GM18870 (cell line): ENCODE results near the gene MYBPC2.

Experiments
- ATAC-seq: cut with Tn5 transposase; IDR thresholded peaks from one replicate; pipeline ENCODE4 v1.9.1; 2021; ENCODE audit warnings: moderate library complexity; ENCODE audit not compliant: unreplicated experiment

The MYBPC2 gene

GRCh38 chr19:50496189-50497021, 63.7 kb downstream of the MYBPC2 start:
- no peak for ATAC-seq

- no peak for ATAC-seq
These were observed 64.3 kb downstream of the MYBPC2 start for GRCh38 chr19:50497022-50497405.

GRCh38 chr19:50498219-50499056, 65.7 kb downstream of the MYBPC2 start:
- no peak for ATAC-seq

DNA sequence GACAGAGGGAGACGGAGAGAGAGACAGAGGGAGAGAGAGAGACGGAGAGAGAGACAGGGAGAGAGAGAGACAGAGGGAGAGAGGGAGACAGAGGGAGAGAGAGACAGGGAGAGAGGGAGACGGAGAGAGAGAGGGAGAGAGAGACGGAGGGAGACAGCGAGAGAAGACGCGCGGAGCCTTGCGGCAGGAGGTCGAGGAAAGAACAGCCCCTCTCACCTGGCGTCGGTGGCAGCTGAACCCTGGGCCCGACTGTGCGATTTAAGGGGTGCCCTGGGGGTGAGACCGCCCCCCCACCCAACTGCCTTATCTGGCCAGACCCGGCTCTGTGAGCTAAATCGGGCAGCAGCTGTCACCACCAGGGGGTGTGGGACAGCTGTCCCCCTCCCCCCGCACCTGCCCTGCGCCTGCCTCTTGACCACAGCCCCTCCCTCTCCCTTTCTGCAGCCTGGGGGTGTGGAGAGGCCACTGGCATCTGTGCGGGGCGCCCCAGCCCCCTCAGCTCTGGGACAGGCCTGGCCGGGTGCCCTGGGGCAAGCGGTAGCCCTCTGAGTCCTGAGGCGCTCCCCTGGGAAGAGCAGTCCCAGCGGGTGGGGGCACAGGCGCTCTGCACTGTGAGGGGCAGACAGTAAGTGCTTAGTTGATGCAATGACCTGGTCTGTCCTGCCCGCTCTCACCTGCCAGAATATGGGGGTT, 67.5 kb downstream of the MYBPC2 start:
- ATAC-seq = no peak

DNA sequence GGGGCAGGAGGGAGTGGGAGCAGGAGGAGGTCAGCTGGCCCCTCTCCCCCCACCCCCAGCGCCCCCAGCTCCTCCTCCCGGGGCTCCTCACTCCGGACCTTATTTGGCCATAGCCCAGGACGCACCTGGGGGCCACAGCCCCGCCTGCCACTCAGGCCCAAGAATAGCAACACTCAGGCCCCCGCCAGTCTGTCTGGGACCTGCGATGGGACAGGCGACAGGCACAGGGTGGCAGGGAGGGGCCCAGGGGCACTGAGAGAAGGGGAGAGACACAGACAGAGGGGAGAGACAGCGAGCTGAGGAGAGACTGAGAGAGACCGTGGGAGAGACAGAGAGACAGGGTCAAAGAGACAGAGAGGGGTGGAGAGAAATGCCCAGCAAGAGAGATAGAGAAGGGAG, 68.1 kb downstream of the MYBPC2 start:
- ATAC-seq = no peak

GRCh38 chr19:50501186-50501567, 68.5 kb downstream of the MYBPC2 start:
- no peak for ATAC-seq

- no peak for ATAC-seq
These were observed 69.1 kb downstream of the MYBPC2 start for GRCh38 chr19:50501568-50502475.

GRCh38 chr19:50505856-50506611, 73.3 kb downstream of the MYBPC2 start:
- ATAC-seq = no peak

DNA sequence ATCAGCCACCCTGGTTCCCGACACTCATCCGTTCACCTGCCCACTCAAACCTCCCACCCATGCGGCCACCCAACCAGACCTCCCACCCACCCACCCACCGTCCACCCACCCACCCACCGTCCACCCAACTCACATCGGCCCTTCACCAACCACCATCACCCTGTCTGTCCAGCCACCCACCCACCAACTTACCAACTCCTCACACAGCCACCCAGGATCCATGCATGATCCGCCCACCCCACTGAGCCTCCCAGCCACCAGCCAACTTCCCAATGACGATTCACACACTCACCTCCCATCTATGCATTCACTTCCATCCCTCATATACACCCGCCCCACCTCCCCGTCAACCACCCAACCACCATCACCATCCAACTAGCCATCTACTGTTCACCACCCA, 74.0 kb downstream of the MYBPC2 start:
- no peak for ATAC-seq

DNA sequence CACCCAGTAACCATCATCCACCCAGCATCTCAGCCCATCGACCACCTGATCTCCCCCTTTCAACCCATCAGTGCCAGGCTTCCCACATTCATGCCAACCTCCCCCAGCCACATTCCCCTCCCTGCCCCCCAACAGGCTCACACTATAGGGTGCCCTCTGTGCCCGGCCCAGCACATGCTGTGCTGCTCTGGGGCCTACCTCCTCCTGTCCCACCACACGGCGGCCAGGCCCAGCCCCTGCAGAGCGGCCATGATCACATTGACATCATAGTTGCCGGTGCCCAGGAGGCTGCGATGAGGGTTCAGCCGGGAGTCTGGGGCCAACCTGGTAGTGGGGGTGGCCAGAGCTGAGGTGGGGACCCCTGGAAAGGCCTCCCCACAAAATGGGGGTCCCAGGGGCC, 74.7 kb downstream of the MYBPC2 start:
- ATAC-seq = no peak

- no peak for ATAC-seq
These were observed 76.1 kb downstream of the MYBPC2 start for GRCh38 chr19:50508843-50509190.

GRCh38 chr19:50509366-50509765, 76.7 kb downstream of the MYBPC2 start:
- ATAC-seq = no peak

GRCh38 chr19:50510121-50510670, 77.5 kb downstream of the MYBPC2 start:
- ATAC-seq = no peak

GRCh38 chr19:50510700-50511068, 78.0 kb downstream of the MYBPC2 start:
- no peak for ATAC-seq

- ATAC-seq = peak; percentile 87
These were observed 78.6 kb downstream of the MYBPC2 start, which contains the start of gene JOSD2 for GRCh38 chr19:50511069-50511822. Gene JOSD2, minus strand, starts transcription at chr19:50511191. Its CDS starts 760 bp downstream, at chr19:50510431.

DNA sequence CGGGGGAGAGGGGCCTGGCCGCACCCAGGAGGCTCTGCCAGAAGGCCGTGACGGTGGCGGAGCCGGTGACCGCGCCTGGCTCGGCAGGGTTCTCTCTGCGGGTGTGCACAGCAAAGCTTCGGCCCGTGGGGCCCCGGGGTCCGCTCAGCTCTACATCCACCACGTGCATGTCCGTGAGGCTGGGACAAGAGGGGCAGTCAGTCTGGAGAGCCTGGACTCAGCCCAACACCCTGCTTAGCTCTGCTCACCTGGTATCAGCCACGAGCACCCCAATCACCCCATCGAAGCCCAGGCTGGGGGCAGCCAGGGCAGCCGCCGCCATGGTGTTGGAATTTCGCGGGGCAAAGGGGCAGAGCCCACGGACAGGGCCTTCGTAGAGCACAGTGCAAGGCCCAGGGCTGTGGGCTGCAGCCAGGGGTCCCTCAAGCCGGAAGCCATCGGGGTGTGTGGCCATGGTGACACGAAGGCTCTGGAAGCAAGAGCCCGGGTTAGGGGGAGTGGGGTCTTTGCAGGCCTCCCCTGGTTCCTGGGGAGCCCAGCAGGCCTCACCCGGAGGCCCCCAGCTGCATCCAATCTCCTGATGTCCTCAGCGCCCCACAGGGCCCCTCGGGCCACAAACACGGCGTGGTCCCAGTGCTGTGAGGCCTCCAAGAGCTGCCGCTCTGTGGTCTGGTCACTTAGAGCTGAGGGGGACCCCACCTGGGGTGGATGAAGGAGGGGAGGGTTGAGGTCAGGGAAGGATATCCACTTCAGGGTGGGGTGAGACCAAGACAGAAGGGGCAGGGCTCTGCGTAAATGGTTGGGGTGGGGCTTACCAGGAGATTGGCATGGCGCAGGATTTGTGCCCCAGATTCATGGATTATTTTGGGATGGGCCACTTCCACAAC, 79.7 kb downstream of the MYBPC2 start:
- ATAC-seq = no peak

GRCh38 chr19:50512999-50513745, 80.5 kb downstream of the MYBPC2 start:
- ATAC-seq = no peak
